ENCODE results near the gene METTL22.
"Not testable (repeated sequence)": the region's sequence is repeated elsewhere in the genome, so short reads cannot be mapped to it uniquely, and the experiment has no call there.

The METTL22 gene

DNA sequence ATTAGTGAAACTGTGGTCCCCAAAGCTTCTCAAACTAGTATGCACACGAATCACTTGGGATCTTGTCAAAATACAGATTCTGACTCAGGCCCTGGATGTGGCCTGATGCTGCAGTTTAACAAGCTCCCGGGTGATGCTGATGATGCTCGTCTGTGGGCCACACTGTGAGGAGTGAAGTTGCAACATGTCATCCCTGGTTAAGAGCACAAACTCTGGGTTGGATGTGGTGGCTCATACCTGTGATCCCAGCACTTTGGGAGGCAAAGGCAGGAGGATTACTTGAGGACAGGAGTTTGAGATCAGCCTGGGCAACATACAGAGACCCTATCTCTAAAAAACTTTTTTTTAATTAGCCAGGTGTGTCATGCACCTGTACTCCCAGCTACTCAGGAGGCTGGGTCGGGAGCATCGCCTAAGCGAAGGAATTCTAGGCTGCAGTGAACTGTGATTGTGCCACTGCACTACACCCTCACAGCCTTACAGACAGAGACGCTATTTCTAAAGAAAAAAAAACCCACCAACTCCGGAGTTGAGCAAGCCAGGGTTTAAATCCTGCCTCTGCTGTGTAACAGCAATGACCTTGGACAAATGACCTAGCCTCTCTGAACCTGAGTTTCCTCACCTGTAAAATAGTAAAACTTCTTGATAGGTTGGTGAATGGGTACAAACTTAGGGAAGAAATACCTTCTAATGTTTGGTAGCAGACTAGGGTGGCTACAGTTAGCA lies 28.5 kb downstream of the METTL22 start:
- H3K27me3 ChIP-seq (replicated peaks; ENCODE audit: control insufficient read depth, insufficient read depth, low read length): no peaks in the 10 kb centered on the region
- DNase-seq (ENCODE audit: extremely low read depth, insufficient read length): no peak
- no peak overlapping the region for H3K4me3 ChIP-seq (replicated peaks; ENCODE audit: low read depth, low read length)
- TF ChIP-seq, protein P1, sequence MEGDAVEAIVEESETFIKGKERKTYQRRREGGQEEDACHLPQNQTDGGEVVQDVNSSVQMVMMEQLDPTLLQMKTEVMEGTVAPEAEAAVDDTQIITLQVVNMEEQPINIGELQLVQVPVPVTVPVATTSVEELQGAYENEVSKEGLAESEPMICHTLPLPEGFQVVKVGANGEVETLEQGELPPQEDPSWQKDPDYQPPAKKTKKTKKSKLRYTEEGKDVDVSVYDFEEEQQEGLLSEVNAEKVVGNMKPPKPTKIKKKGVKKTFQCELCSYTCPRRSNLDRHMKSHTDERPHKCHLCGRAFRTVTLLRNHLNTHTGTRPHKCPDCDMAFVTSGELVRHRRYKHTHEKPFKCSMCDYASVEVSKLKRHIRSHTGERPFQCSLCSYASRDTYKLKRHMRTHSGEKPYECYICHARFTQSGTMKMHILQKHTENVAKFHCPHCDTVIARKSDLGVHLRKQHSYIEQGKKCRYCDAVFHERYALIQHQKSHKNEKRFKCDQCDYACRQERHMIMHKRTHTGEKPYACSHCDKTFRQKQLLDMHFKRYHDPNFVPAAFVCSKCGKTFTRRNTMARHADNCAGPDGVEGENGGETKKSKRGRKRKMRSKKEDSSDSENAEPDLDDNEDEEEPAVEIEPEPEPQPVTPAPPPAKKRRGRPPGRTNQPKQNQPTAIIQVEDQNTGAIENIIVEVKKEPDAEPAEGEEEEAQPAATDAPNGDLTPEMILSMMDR (IDR thresholded peaks at IDR 0.05; ENCODE audit: insufficient read depth, low read length, poor library complexity, severe bottlenecking): no peak
- peaks cover 16% of the 10 kb centered on the region for H3K36me3 ChIP-seq (ENCODE audit: control insufficient read depth, insufficient read depth, low read length)

DNA sequence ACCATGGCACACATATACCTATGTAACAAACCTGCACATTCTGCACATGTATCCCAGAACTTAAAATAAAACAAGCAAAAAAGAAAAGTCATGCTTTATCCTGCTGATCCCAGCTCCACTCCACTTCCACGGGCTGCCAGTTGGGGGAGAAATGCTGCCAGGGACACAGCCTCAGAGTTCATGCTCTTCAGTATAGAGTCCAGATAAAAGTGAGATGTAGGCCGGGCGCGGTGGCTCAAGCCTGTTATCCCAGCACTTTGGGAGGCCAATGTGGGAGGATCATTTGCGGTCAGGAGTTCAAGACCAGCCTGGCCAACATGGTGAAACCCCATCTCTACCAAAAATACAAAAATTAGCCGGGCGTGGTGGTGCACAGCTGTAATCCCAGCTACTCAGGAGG lies 30.5 kb downstream of the METTL22 start:
- DNase-seq (ENCODE audit: extremely low read depth, insufficient read length); H3K4me3 ChIP-seq (replicated peaks; ENCODE audit: low read depth, low read length); H3K27me3 ChIP-seq (replicated peaks; ENCODE audit: control insufficient read depth, insufficient read depth, low read length); H3K36me3 ChIP-seq (ENCODE audit: control insufficient read depth, insufficient read depth, low read length): not testable (repeated sequence)
- TF ChIP-seq, protein P1 (IDR thresholded peaks at IDR 0.05; ENCODE audit: insufficient read depth, low read length, poor library complexity, severe bottlenecking): peak; percentile 3

DNA sequence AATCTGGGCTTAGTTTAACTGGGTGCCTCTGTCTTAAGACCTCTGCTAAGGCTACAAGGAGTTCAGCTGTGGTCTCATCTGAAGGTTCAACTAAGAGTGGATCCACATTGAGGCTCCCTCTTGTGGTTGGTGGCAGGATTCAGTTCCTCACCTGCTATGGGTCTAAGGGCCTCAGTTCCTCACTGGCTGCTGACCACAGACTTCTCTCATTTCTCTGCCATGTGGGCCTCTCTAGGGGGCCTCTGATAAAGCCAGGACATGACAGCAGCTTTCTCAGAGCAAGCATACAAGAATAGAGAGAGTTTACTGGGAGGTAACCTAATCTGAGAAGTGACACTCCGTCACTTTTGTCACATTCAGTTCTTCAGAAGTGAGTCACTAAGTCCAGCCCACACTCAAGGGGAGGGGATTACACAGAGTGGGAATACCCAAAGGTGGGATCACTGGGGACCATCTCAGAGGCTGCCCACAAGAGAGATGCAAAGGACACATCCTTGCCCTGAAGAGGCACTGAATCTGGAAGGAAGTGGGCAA lies 33.8 kb downstream of the METTL22 start:
- Histone ChIP-seq H3K36me3 (ENCODE audit: control insufficient read depth, insufficient read depth, low read length) (no peaks in the 10 kb centered on the region), H3K4me3 (replicated peaks; ENCODE audit: low read depth, low read length) (no peak overlapping the region), H3K27me3 (replicated peaks; ENCODE audit: control insufficient read depth, insufficient read depth, low read length) (no peaks in the 10 kb centered on the region)
- DNase-seq (ENCODE audit: extremely low read depth, insufficient read length): no peak
- TF ChIP-seq, protein P1 (IDR thresholded peaks at IDR 0.05; ENCODE audit: insufficient read depth, low read length, poor library complexity, severe bottlenecking): peak; percentile 72

DNA sequence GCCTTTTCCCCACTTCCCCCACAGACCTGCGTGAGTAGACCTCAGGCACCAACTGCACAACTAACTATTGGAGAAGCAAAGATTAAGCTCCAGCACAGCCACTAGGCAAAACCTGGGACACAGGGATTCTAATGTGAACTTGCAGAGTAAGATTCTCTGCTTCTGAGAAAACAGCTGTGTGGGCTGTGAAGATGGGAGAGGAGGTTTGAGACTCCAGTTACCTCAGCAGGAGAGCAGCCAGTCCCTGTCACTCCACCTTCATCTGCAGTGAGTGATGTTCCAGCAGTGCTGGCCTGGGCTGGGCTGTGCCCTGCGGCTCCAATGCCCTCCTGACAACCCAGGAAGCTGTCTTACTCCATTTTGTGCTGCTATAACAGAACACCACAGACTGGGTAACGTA lies 34.9 kb downstream of the METTL22 start:
- no peaks in the 10 kb centered on the region for H3K27me3 ChIP-seq (replicated peaks; ENCODE audit: control insufficient read depth, insufficient read depth, low read length)
- TF ChIP-seq, protein P1 (IDR thresholded peaks at IDR 0.05; ENCODE audit: insufficient read depth, low read length, poor library complexity, severe bottlenecking): no peak
- DNase-seq (ENCODE audit: extremely low read depth, insufficient read length): no peak
- H3K4me3 ChIP-seq (replicated peaks; ENCODE audit: low read depth, low read length): no peak overlapping the region
- H3K36me3 ChIP-seq (ENCODE audit: control insufficient read depth, insufficient read depth, low read length): no peaks in the 10 kb centered on the region

DNA sequence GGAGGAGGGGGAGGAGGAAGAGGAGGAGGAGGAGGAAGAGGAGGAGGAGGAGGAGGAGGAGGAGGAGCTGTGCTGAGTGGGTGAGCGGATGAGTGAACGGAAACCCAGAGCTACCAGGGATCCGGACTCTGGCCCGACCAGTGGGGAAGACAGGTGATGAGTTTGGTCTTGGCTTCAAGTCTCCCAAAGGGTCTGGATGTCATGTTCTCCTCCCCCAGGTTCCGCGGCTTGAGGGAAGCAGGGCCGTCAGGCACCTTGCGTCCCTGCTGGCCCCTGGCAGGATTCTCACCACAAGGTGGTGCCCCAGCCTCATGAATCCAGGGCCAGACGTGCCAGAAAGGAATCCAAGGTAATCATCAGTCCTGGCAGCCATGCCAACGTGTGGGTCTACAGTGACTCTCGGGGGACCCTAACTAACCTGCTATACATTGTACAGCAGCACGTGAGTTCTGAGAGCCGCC lies 39.4 kb downstream of the METTL22 start:
- peak; percentile 47 for DNase-seq (ENCODE audit: extremely low read depth, insufficient read length)
- Histone ChIP-seq H3K36me3 (ENCODE audit: control insufficient read depth, insufficient read depth, low read length) (no peaks in the 10 kb centered on the region), H3K27me3 (replicated peaks; ENCODE audit: control insufficient read depth, insufficient read depth, low read length) (no peaks in the 10 kb centered on the region), H3K4me3 (replicated peaks; ENCODE audit: low read depth, low read length) (no peak overlapping the region)
- TF ChIP-seq, protein P1 (IDR thresholded peaks at IDR 0.05; ENCODE audit: insufficient read depth, low read length, poor library complexity, severe bottlenecking): peak; percentile 84

Data from GM06990 (cell line).